ENCODE measurements around the gene CLSTN2.

CLSTN2 gene

GRCh38 chr3:140341817-140342403, 406.9 kb downstream of the CLSTN2 start:
- DNase-seq (ENCODE audit: low read depth in 3 of 3) = no peak

GRCh38 chr3:140342668-140343067, 407.7 kb downstream of the CLSTN2 start:
- no peak for DNase-seq (ENCODE audit: low read depth in 3 of 3)

GRCh38 chr3:140343211-140344081, 408.5 kb downstream of the CLSTN2 start:
- DNase-seq (ENCODE audit: low read depth in 3 of 3) = no peak

GRCh38 chr3:140344082-140344454, 409.1 kb downstream of the CLSTN2 start:
- no peak for DNase-seq (ENCODE audit: low read depth in 3 of 3)

DNA sequence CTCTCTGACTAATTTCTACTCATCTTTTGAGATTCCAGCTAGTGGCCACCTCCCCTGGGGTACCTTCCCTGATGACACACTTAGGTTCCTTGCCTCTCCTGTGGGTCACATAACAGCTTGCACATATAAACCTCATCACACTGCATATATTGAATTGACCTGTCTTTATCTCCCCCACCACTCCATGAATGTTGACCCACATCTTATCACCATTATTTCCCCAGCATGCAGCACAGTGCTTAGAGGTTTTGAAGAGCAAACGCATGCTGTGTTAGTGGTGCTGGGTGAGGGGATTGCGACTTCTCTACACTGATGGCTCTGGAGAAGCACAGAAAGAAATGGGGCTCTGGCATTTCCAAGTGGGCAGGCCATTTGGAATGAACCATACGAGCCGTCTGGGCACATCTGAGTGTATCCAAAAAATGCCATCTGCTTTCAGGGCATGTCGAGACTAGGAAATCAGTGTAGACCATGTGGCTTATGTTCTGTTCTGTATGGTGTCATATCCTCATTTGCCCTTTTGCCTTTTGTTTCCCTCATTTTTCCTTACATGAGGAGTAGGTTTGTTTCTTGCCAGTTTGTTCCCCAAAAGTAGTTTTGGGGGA, 409.7 kb downstream of the CLSTN2 start:
- no peak for DNase-seq (ENCODE audit: low read depth in 3 of 3)

DNA sequence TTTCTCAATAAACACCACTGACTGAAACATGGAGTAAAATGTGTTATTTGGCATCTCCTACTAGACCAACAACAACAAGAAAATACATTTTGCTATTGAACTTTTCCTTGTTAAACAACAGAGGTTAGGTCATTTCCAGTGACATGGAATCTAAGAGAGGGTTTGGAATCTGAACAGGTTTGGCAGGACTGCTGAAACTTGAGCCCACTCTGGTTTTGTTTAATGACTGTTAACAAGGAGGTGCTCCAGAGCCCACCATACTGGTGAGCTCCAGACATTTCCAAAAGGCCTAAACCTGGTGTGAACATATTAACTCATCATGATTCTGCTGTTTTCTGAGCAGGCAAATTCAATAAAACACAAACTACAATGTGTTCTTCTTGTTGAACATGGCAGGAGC, 412.2 kb downstream of the CLSTN2 start:
- DNase-seq (ENCODE audit: low read depth in 3 of 3) = no peak

GRCh38 chr3:140349938-140350337, 415.0 kb downstream of the CLSTN2 start:
- DNase-seq (ENCODE audit: low read depth in 3 of 3) = no peak

DNA sequence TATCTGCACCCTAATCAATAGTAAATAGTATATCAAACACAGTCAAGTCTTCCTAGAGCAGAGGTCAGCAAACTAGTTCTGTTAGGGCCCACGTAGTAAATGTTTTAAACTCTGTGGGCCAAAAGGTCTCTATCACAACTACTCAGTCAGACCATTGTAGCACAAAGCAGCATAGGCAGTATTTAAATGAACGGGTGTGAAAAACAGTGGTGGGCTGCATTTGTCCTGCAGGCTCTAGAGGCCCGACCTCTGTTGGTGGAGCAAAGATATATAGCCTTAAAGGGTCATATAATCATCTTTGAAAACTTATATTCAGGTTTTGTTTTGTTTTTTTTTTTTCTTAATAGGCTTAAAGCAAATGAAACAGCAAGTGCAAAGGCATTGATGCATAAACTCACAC, 416.5 kb downstream of the CLSTN2 start:
- DNase-seq (ENCODE audit: low read depth in 3 of 3) = no peak

GRCh38 chr3:140355481-140355880, 420.5 kb downstream of the CLSTN2 start:
- DNase-seq (ENCODE audit: low read depth in 3 of 3) = no peak

GRCh38 chr3:140358686-140359085, 423.7 kb downstream of the CLSTN2 start:
- DNase-seq (ENCODE audit: low read depth in 3 of 3) = no peak

DNA sequence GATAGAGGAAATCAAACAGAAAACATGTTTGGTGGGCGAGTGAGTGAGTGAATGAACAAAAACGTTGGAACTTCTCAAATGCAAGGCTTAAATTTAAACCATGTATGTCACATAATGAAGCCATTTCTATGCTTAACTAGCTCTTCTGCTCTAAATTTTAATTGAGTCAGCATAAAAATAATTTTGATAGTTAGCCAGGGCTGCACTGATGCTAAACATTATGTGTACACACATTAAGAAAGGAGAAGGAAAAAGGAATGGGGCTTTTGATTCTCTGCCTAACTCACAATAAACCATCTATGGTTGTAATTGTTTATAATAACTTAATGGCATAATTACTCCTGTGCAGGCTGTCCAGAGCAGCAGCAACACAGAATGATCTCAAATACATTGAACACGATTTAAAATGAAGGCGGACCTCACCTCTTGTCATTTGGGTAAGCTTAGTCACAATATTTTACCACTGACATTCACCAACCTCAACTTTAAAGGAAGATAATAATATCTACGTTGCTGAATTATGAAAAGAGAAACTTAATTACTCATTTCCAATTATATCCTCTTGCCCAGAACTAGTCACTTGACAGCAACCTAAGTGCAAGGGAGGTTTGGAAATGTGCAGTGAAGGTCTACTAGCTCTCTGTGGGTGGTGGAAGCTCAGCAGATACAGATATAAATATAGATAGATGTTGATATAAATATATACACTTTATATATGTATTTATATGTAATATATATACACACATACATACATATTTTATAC, 424.4 kb downstream of the CLSTN2 start:
- DNase-seq (ENCODE audit: low read depth in 3 of 3) = no peak

- DNase-seq (ENCODE audit: low read depth in 3 of 3) = no peak
Measured at GRCh38 chr3:140360332-140360731, 425.3 kb downstream of the CLSTN2 start.

GRCh38 chr3:140363801-140364200, 428.8 kb downstream of the CLSTN2 start:
- no peak for DNase-seq (ENCODE audit: low read depth in 3 of 3)

DNA sequence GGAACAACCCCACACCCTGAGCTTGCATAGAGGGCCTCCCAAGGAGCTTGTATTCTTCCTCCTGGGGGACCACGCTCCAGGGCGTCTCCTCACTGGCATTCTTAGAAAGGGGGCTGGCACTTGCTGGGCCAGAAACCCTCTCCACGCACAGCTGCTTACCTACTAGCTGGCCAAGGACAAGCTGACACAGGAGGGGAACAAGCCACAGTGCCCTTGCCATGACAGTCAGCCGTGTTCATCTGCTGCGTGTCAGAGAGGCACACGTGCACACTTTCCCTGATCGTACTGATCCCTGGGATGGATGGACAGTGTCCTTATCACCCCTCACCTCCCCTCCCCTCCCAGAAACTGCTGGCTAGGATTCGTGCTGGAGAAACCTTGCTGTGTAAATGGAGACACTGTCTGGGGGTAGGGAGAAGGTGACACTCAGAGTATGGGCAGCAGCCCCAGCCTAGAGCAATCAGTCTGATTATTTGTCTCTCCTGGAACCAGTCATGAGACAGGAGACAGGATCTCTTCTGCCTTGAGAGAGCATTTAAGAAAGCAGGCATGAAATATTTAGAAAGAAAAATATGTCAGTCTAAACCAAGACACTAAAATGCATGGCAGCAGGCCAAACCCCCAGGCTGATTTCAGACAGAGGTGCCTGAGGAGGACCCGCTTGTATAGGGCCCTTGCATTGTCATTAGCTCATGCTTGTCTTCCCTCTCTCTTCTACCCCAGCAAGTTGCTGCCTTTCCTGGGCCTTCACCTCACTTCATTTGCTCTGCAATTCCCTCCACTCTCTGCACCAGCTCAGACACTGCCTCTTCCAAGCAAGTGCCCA, 431.1 kb downstream of the CLSTN2 start:
- DNase-seq (ENCODE audit: low read depth in 3 of 3) = no peak

DNA sequence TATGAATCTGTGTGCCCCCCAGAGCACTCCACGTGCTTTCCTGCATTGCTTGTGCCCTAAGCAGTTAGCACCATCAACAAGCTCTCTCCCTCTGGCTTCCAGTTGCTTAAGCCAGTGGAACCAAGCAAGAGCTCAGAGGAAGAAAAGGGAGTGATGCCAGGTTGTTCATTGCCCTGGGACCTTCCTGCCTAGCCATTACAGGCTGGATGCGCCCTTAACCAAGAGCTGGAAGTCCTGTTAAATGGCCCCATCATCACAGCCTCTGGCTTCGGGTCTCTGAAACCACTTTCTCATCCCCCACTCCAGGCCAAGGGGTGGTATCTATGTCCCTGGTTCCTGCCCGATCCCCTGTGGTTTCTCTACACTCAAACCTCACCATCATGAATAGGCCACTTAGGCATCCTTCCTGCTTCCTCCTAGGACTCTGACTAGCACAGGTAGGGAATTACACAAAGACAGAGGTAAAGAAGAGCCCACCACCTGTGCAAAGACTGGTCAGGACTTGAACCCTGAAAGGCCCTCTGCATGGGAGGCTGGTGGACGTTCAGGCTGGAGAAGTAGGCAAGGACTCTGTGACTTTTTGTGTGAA, 433.3 kb downstream of the CLSTN2 start:
- no peak for DNase-seq (ENCODE audit: low read depth in 3 of 3)

- no peak for DNase-seq (ENCODE audit: low read depth in 3 of 3)
Measured at GRCh38 chr3:140370686-140371085, 435.7 kb downstream of the CLSTN2 start.

DNA sequence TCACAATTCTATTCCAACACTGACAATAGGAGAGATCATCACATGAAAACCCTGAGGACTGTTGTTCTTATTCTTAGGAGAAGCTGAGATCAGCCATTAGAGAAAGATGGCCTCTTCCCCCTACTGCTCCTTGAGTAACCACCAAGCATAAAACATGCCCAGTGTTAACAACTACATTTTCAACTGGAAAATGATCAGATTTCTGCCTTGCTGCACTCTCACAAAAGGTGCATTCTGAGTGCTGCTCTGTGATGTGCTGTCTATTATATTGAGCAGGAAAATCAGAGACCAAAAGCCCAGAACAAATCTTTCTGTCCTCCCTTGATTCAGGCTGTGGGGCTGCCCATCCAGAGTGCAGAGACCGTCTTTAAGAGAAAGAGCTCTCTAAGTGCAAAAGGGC, 438.2 kb downstream of the CLSTN2 start:
- DNase-seq (ENCODE audit: low read depth in 3 of 3) = no peak

GRCh38 chr3:140375002-140375401, 440.0 kb downstream of the CLSTN2 start:
- no peak for DNase-seq (ENCODE audit: low read depth in 3 of 3)

DNA sequence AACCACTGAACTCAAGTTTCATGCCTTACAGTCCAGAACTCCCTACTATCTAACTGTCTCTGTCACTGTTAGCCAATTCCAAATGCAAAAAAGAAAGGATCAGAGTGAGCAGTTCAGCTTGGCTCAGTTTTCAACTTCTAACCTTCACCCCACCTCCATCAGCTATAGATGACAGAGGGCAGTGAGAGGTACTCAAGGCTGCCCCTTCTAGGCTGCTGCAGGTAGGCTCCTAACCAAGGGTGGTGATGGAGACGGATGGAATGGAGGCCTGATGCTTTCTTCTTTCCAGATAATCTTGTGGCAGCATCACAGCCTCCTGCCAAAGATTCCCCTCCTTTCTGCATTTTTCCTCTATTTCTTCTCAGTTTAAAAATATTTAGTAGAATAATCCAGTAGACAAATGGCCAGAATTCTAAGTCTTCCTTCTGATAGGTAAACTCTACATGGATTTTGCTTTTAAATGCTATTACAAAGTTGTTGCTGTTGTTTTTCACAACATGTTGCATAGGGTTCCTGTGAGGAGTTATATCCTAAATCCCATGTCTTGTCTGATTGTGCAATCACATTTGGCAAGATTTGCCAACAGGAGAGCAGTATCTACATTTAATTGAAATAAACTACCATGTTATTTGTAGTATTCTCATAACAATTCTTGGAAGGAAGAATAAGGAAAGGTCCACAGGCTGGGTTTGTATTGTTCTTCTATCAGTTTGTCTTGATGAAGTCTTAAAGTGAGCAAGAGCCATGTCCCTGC, 441.3 kb downstream of the CLSTN2 start:
- no peak for DNase-seq (ENCODE audit: low read depth in 3 of 3)

DNA sequence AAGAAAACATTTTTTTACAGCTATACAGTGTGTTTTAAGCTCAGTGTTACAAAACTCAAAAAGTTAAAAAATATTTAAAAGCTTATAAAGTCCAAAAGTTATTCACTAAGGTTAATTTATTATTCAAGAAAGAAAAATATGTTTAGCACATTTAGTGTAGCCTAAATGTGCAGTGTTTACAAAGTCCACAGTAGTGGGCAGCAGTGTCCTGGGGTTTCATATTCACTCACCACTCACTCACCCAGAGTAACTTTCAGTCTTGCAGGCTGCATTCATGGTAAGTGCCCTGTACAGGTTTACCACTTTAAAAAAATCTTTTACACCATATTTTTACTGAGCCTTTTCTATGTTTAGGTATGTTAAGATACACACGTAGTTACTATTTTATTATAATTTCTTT, 442.7 kb downstream of the CLSTN2 start:
- no peak for DNase-seq (ENCODE audit: low read depth in 3 of 3)

All from stimulated activated CD4-positive, alpha-beta T cell treated with anti-CD3 and anti-CD28 coated beads, TNF-alpha, amount 100 ng/mL, for 48 hours (primary cell).